Ovary (tissue), 9 donors: Measurements from ENCODE around the gene ATXN10. TPM values are rescaled to one million over a fixed set of nuclear protein-coding genes. Genes with fewer than 3 reads are reported as not detected.

Source experiments
- DNase-seq, 5 donors: peaks; one replicate each; pipeline ENCODE4 v3.0.0-alpha.2; 2019 to 2020
- H3K27ac ChIP-seq, 2 donors: fragments of 200-600 bp; one replicate each; pipeline versions ENCODE4 v1.5.1 to v1.8.0; 2019 to 2022
- H3K27me3 ChIP-seq: fragments of 200-600 bp; one replicate; pipeline ENCODE4 v1.8.0; 2022
- H3K36me3 ChIP-seq: fragments of 200-600 bp; sonication (generic); one replicate; pipeline ENCODE4 v1.5.1; 2019
- H3K4me1 ChIP-seq: one replicate; pipeline ENCODE4 v1.8.1; 2013; ENCODE audit warnings: mild to moderate bottlenecking, moderate library complexity; ENCODE audit not compliant: insufficient read depth
- H3K4me3 ChIP-seq: fragments of 200-600 bp; sonication (generic); one replicate; pipeline ENCODE4 v1.5.1; 2017
- H3K9me3 ChIP-seq, 2 donors: fragments of 200-600 bp in 1 of 2; sonication (generic) in 1 of 2; one replicate each; pipeline versions ENCODE4 v1.5.1 to v1.8.1; 2013 to 2019; ENCODE audit warnings: mild to moderate bottlenecking in 1 of 2, moderate library complexity in 1 of 2
- EP300 ChIP-seq: sonication (generic); formaldehyde crosslinking; IDR thresholded peaks from one replicate; pipeline ENCODE4 v1.6.1; 2017; ENCODE audit warnings: antibody characterized with exemption
- POLR2A ChIP-seq: fragments of 450-650 bp; IDR thresholded peaks from one replicate; pipeline ENCODE4 v1.6.1; 2017; ENCODE audit warnings: antibody characterized with exemption, mild to moderate bottlenecking, moderate library complexity
- WGBS, 3 donors: extraction: QIAGEN DNeasy Blood & Tissue Kit in 1 of 3; methylation state at CpG; one replicate each; pipeline versions ENCODE4 v1.1.5 to v1.1.7; 2013 to 2017; 5-methylcytosine and 5-hydroxymethylcytosine counted together
- intact Hi-C, 4 donors: fragments of 100-400 bp; cut with DNase I; formaldehyde crosslinking; loops; one replicate each; pipeline versions ENCODE4 v1.11.0 to v1.15.1; 2022 to 2023
- polyA plus RNA-seq, 2 donors: library from polyadenylated mRNA; stranded (reverse); fragments of 200-250 nt in 1 of 2; fragments of 350-450 nt in 1 of 2; fragmentation: Illumina TruSeq in 1 of 2; extraction: RNeasy Lipid Tissue Mini Kit (QIAGEN cat#74804) in 1 of 2; gene quantifications; one replicate each; pipeline ENCODE4 v1.2.3, GENCODE V29; 2013 to 2014
- total RNA-seq, 7 donors: library from RNA; depleted of rRNA in 2 of 7; stranded (reverse); fragments of >200 nt in 2 of 7; fragmentation: NEBNext Ultra II Directional in 3 of 7; extraction: Animal tissue kit (Norgen Biotek cat#: 25700) in 3 of 7; gene quantifications; one replicate each; pipeline versions ENCODE4 v1.1.0 to v1.2.4, GENCODE V29; 2016 to 2023
- TF ChIP-seq, protein P1 (sequence below), 3 donors: fragments of 450-650 bp in 2 of 3; fragments of 200-600 bp in 1 of 3; IDR thresholded peaks; one replicate each; pipeline versions ENCODE4 v1.5.1 to v1.8.0; 2016 to 2022; ENCODE audit warnings: antibody characterized with exemption in 3 of 3, mild to moderate bottlenecking in 1 of 3
- donor health status: DM: no; HTN: no; CAD: no; lungs with moderate emphysema.
- donor health status: DM: no; HTN: no; CAD: no.
- donor health status: Bipolar disorder and iron deficiency.
- donor health status: DM: yes; HTN: yes; CAD: no.
- donor health status: DM: no; HTN: no; CAD: no.
- donor health status: DM: yes; HTN: yes; CAD: no.

ATXN10 gene
- total and polyA plus RNA-seq, 9 donors = 77.4 to 241 (median 175) TPM

DNA sequence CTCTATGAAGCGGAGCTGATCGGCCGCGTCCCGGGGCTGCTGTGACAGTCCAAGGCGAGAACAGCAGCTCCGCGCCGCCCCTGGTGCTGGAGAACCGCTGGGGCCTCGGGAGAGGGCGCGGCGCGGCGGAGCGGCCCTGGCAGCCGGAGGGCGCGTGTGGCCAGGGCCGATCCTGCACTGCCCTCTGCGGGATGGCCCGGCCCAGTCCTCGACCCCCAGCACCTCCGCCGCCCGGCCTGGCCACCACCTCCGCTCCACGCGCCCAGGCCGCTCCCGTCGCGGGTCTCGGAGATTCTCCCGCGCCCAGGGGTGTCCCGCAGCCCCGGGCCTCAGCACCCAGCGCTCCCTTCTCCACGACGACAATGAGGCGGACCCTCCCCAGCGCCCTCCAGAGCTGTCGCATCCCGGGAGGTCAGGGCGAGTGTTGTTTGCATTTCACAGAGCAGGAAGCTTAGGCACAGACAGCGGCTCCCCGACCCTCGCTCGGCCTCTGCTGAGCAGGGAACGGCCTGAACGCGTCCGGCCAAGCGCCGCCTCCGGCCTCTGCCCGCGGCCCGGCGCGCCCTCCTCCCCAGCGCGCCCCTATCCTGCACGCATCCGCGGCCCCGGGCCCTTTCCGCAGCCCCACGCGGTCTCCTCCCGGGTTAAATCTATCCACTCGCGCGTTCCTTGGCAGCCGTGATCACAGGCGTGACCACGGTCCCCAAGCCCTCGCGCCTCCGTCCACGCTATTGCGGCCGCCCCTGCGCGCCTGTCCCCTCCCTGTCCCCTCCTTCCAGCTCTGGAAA lies 195.7 kb downstream of the ATXN10 start:
- Histone ChIP-seq H3K36me3 (no peaks in the 10 kb centered on the region), H3K9me3 (no peaks in the 10 kb centered on the region), H3K4me3 (no peak overlapping the region), H3K27me3 (no peaks in the 10 kb centered on the region), H3K27ac (no peak overlapping the region), H3K4me1 (peaks cover 14% of the 10 kb centered on the region)
- TF ChIP-seq, protein P1, sequence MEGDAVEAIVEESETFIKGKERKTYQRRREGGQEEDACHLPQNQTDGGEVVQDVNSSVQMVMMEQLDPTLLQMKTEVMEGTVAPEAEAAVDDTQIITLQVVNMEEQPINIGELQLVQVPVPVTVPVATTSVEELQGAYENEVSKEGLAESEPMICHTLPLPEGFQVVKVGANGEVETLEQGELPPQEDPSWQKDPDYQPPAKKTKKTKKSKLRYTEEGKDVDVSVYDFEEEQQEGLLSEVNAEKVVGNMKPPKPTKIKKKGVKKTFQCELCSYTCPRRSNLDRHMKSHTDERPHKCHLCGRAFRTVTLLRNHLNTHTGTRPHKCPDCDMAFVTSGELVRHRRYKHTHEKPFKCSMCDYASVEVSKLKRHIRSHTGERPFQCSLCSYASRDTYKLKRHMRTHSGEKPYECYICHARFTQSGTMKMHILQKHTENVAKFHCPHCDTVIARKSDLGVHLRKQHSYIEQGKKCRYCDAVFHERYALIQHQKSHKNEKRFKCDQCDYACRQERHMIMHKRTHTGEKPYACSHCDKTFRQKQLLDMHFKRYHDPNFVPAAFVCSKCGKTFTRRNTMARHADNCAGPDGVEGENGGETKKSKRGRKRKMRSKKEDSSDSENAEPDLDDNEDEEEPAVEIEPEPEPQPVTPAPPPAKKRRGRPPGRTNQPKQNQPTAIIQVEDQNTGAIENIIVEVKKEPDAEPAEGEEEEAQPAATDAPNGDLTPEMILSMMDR (IDR thresholded peaks at IDR 0.05) = peak in 1 of 3 donors; percentile 10
- TF ChIP-seq EP300 = no peak
- intact Hi-C loops = loop anchor here in 3 of 4 donors (5.0 to 10.0 kb wide), 3 partner anchors 223 to 833 kb away; no protein-coding TSS in a partner anchor
- 3 to 4% (median 4%) methylated on average over 50 to 87 of the region's 87 CpGs for whole genome bisulfite sequencing, 3 donors
- DNase-seq = peak in 1 of 5 donors; percentile 59

DNA sequence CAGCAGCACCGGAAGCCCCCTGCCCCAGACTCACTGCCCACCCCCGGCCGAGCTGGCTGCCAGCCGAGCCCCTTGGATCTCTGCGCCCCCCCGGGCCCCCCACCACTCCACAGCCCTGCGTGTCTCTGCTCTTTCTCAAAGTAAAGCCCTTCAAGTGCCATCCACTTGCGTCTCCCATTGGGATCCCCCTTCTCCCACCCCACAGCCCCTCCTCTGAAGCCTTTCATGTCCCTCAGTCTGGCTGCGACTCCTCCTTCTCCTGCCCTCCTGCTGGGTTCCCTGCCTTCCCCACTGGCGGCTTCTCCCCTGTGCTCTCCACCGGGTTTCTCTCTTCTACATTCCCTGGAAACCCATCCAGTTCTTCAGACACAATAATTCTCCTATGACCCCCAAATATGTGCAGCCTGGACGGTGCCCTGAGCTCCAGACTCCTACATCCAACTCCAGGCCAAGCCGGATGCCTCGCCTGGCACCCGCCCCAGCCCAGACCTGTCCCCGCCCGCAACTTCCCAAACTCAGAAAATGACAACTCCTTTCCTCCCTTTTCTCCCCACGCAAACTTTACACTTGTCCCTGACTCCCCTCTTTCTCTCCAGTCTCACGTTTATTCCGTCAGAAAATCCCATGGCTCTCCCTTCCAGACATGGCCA lies 196.4 kb downstream of the ATXN10 start:
- no peak overlapping the region for H3K27ac ChIP-seq
- TF ChIP-seq EP300 = no peak
- no peaks in the 10 kb centered on the region for H3K27me3 ChIP-seq
- H3K9me3 ChIP-seq = no peaks in the 10 kb centered on the region
- 29 to 60% (median 59%) methylated on average over 20 of the region's 20 CpGs for WGBS, 3 donors
- no peaks in the 10 kb centered on the region for H3K36me3 ChIP-seq
- no peak overlapping the region for H3K4me3 ChIP-seq
- intact Hi-C loops = loop anchor here in 3 of 4 donors (5.0 to 10.0 kb wide), 3 partner anchors 223 to 833 kb away; no protein-coding TSS in a partner anchor
- peaks cover 14% of the 10 kb centered on the region for H3K4me1 ChIP-seq
- DNase-seq = no peak

DNA sequence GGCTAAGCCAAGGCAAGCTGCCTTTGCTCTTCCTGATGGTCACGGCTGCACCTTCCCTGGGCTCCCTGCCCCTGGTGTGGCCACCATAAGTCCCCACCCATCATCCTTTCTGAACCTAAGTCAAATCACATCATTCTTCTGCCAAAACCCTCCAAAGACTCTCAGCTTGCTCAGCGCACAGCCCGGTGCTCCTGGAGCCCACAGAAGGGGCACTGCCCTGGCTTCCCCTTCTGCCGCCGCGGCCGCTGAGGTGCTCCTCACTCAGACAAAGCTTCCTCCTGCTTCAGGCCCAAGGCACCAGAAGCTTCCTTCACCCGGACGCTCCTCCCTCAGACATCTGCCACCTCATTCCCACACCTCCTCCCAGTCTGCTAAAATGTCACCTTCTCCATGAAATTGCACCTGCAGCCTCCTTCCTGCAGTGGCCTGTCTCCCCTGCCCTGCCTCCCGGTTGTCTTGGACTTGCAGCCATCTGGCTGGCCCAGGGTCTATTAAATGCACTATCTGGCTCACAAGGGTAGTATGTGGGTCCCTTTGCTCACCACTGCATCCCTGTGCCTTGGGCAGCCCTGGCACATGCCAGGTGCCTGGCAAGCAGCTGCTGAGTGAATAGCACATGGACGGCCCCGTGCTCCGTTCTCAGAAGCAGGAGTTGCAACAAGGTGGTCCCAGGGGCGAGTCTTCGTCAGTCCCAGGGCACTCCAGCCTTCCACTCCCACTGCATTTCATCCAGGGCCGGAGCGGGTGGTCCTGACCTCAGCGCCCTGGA lies 197.1 kb downstream of the ATXN10 start:
- no peaks in the 10 kb centered on the region for H3K9me3 ChIP-seq
- no peak for DNase-seq
- no peaks in the 10 kb centered on the region for H3K27me3 ChIP-seq
- no peak overlapping the region for H3K27ac ChIP-seq
- peaks cover 14% of the 10 kb centered on the region for H3K4me1 ChIP-seq
- intact Hi-C loops = loop anchor here in 3 of 4 donors (5.0 to 10.0 kb wide), 3 partner anchors 224 to 834 kb away; no protein-coding TSS in a partner anchor
- H3K4me3 ChIP-seq = no peak overlapping the region
- 92 to 94% (median 92%) methylated on average over 18 of the region's 18 CpGs for WGBS, 3 donors
- TF ChIP-seq, protein P1 (IDR thresholded peaks at IDR 0.05) = no peak
- TF ChIP-seq EP300 (no peak), POLR2A (no peak)
- H3K36me3 ChIP-seq = no peaks in the 10 kb centered on the region

DNA sequence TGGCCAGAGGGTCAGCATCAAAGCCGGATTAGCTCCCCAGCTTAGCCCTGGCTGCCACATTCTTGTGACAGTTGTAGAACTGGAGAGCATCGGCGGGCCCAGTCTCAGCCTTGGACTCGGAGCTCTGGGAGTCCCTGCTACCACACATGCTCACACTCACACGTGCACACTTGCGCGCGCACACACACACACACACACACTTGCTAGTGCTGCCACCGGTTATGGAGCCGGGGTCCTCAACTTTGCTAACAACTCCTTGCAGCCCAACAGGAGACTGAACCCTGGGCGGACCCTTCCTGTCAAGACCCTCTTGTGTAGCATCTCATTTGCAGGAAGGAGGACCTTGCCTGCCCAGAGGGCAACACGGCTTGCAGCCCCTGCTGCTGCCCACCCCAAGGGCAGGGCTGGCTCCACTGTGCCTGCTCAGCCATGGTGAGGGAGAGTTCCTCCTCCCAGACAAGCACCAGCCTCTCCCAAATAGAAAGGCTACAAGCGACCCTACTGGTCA lies 197.8 kb downstream of the ATXN10 start:
- no peak for DNase-seq
- no peak overlapping the region for H3K27ac ChIP-seq
- no peak for TF ChIP-seq POLR2A
- TF ChIP-seq, protein P1 (IDR thresholded peaks at IDR 0.05) = no peak
- TF ChIP-seq EP300 = no peak
- H3K9me3 ChIP-seq = no peaks in the 10 kb centered on the region
- no peaks in the 10 kb centered on the region for H3K36me3 ChIP-seq
- H3K4me1 ChIP-seq = peaks cover 11% of the 10 kb centered on the region
- 81 to 93% (median 86%) methylated on average over 13 of the region's 13 CpGs for WGBS, 3 donors
- H3K27me3 ChIP-seq = no peaks in the 10 kb centered on the region
- H3K4me3 ChIP-seq = no peak overlapping the region
- intact Hi-C loops = loop anchor here in 3 of 4 donors (5.0 to 10.0 kb wide), 3 partner anchors 225 to 835 kb away; no protein-coding TSS in a partner anchor
